ENCODE results near the gene VWF.

VWF gene

GRCh38 chr12:5904441-5904840 lies 220.0 kb downstream of the VWF start:
- H2BK5ac ChIP-seq (ENCODE audit: low read depth, low read length, poor library complexity, severe bottlenecking), result no peak overlapping the region
- H3K4ac ChIP-seq (ENCODE audit: low read depth in 1 of 2, low read length in 2 of 2), result no peak overlapping the region
- no peaks in the 10 kb centered on the region for H3K4me1 ChIP-seq (ENCODE audit: control insufficient read depth, insufficient read depth, low read depth, low read length)
- H3K23ac ChIP-seq (ENCODE audit: low read length in 2 of 2), result no peak overlapping the region
- H2BK12ac ChIP-seq (ENCODE audit: low read length in 2 of 2), result no peak overlapping the region
- 78% methylated on average over 11 of the region's 11 CpGs for WGBS
- H3K79me1 ChIP-seq (replicated peaks; ENCODE audit: low read length, poor library complexity, severe bottlenecking), result no peaks in the 10 kb centered on the region
- no peak overlapping the region for H2AFZ ChIP-seq (ENCODE audit: low read depth, low read length)
- no peak overlapping the region for H3K27ac ChIP-seq (ENCODE audit: low read length, poor library complexity, severe bottlenecking)
- DNase-seq, result no peak
- H2BK120ac ChIP-seq (ENCODE audit: low read depth, low read length), result no peak overlapping the region
- H3K27me3 ChIP-seq (ENCODE audit: control insufficient read depth in 1 of 2, insufficient read depth in 1 of 2, low read length in 2 of 2), result peaks cover 36 to 44% of the 10 kb centered on the region in 2 experiments
- no peak overlapping the region for H2AK5ac ChIP-seq (ENCODE audit: low read length, severe bottlenecking)
- no peak overlapping the region for H3K4me3 ChIP-seq (ENCODE audit: insufficient read depth in 1 of 2, low read depth in 1 of 2, low read length in 2 of 2)
- no peak overlapping the region for H3K14ac ChIP-seq (ENCODE audit: low read length in 2 of 2)
- H4K8ac ChIP-seq (ENCODE audit: low read length), result no peak overlapping the region
- no peaks in the 10 kb centered on the region for H3K36me3 ChIP-seq (ENCODE audit: control insufficient read depth in 1 of 2, insufficient read depth in 2 of 2, low read depth in 1 of 2, low read length in 2 of 2)
- H3K9ac ChIP-seq (ENCODE audit: low read length), result no peak overlapping the region
- no peak overlapping the region for H2BK15ac ChIP-seq (ENCODE audit: low read depth, poor library complexity, severe bottlenecking)
- H4K91ac ChIP-seq (ENCODE audit: low read length), result no peak overlapping the region
- peaks cover 3% of the 10 kb centered on the region for H3K9me3 ChIP-seq (ENCODE audit: control insufficient read depth, low read length)
- no peak overlapping the region for H3K18ac ChIP-seq (ENCODE audit: low read depth in 1 of 2, low read length in 2 of 2)
- no peak overlapping the region for H3K4me2 ChIP-seq (ENCODE audit: low read length, poor library complexity, severe bottlenecking)

- Histone ChIP-seq H2BK12ac (ENCODE audit: low read length in 2 of 2) (no peak overlapping the region), H2BK15ac (ENCODE audit: low read depth, poor library complexity, severe bottlenecking) (no peak overlapping the region), H3K27me3 (ENCODE audit: control insufficient read depth in 1 of 2, insufficient read depth in 1 of 2, low read length in 2 of 2) (peaks cover 29 to 37% of the 10 kb centered on the region in 2 experiments), H2BK120ac (ENCODE audit: low read depth, low read length) (no peak overlapping the region), H3K36me3 (ENCODE audit: control insufficient read depth in 1 of 2, insufficient read depth in 2 of 2, low read depth in 1 of 2, low read length in 2 of 2) (no peaks in the 10 kb centered on the region), H3K79me1 (replicated peaks; ENCODE audit: low read length, poor library complexity, severe bottlenecking) (no peaks in the 10 kb centered on the region), H4K91ac (ENCODE audit: low read length) (no peak overlapping the region), H3K4me1 (ENCODE audit: control insufficient read depth, insufficient read depth, low read depth, low read length) (no peaks in the 10 kb centered on the region), H3K27ac (ENCODE audit: low read length, poor library complexity, severe bottlenecking) (no peak overlapping the region), H2AK5ac (ENCODE audit: low read length, severe bottlenecking) (no peak overlapping the region), H4K8ac (ENCODE audit: low read length) (no peak overlapping the region), H3K18ac (ENCODE audit: low read depth in 1 of 2, low read length in 2 of 2) (no peak overlapping the region), H3K4me2 (ENCODE audit: low read length, poor library complexity, severe bottlenecking) (no peak overlapping the region), H3K9me3 (ENCODE audit: control insufficient read depth, low read length) (peaks cover 2% of the 10 kb centered on the region), H3K9ac (ENCODE audit: low read length) (no peak overlapping the region), H3K23ac (ENCODE audit: low read length in 2 of 2) (no peak overlapping the region), H3K4ac (ENCODE audit: low read depth in 1 of 2, low read length in 2 of 2) (no peak overlapping the region), H3K14ac (ENCODE audit: low read length in 2 of 2) (no peak overlapping the region), H2AFZ (ENCODE audit: low read depth, low read length) (no peak overlapping the region), H2BK5ac (ENCODE audit: low read depth, low read length, poor library complexity, severe bottlenecking) (no peak overlapping the region), H3K4me3 (ENCODE audit: insufficient read depth in 1 of 2, low read depth in 1 of 2, low read length in 2 of 2) (no peak overlapping the region)
- WGBS, result 98% methylated on average over 2 of the region's 2 CpGs
- no peak for DNase-seq
These were observed 221.7 kb downstream of the VWF start for GRCh38 chr12:5902736-5903135.

- Histone ChIP-seq H3K4ac (ENCODE audit: low read depth in 1 of 2, low read length in 2 of 2) (no peak overlapping the region), H2AK5ac (ENCODE audit: low read length, severe bottlenecking) (no peak overlapping the region), H3K27me3 (ENCODE audit: control insufficient read depth in 1 of 2, insufficient read depth in 1 of 2, low read length in 2 of 2) (peaks cover 29 to 35% of the 10 kb centered on the region in 2 experiments), H3K79me1 (replicated peaks; ENCODE audit: low read length, poor library complexity, severe bottlenecking) (no peaks in the 10 kb centered on the region), H3K36me3 (ENCODE audit: control insufficient read depth in 1 of 2, insufficient read depth in 2 of 2, low read depth in 1 of 2, low read length in 2 of 2) (no peaks in the 10 kb centered on the region), H3K4me2 (ENCODE audit: low read length, poor library complexity, severe bottlenecking) (no peak overlapping the region), H4K8ac (ENCODE audit: low read length) (no peak overlapping the region), H3K4me3 (ENCODE audit: insufficient read depth in 1 of 2, low read depth in 1 of 2, low read length in 2 of 2) (no peak overlapping the region), H2BK5ac (ENCODE audit: low read depth, low read length, poor library complexity, severe bottlenecking) (no peak overlapping the region), H2AFZ (ENCODE audit: low read depth, low read length) (no peak overlapping the region), H2BK15ac (ENCODE audit: low read depth, poor library complexity, severe bottlenecking) (no peak overlapping the region), H3K9ac (ENCODE audit: low read length) (no peak overlapping the region), H3K4me1 (ENCODE audit: control insufficient read depth, insufficient read depth, low read depth, low read length) (no peaks in the 10 kb centered on the region), H3K9me3 (ENCODE audit: control insufficient read depth, low read length) (no peaks in the 10 kb centered on the region), H2BK12ac (ENCODE audit: low read length in 2 of 2) (no peak overlapping the region), H4K91ac (ENCODE audit: low read length) (no peak overlapping the region), H2BK120ac (ENCODE audit: low read depth, low read length) (no peak overlapping the region), H3K27ac (ENCODE audit: low read length, poor library complexity, severe bottlenecking) (no peak overlapping the region), H3K23ac (ENCODE audit: low read length in 2 of 2) (no peak overlapping the region), H3K18ac (ENCODE audit: low read depth in 1 of 2, low read length in 2 of 2) (no peak overlapping the region), H3K14ac (ENCODE audit: low read length in 2 of 2) (no peak overlapping the region)
- 89% methylated on average over 6 of the region's 6 CpGs for WGBS
- DNase-seq, result no peak
These were observed 223.1 kb downstream of the VWF start for GRCh38 chr12:5901416-5901815.

- no peak for DNase-seq
- Histone ChIP-seq H2BK120ac (ENCODE audit: low read depth, low read length) (no peak overlapping the region), H3K23ac (ENCODE audit: low read length in 2 of 2) (no peak overlapping the region), H3K4me3 (ENCODE audit: insufficient read depth in 1 of 2, low read depth in 1 of 2, low read length in 2 of 2) (no peak overlapping the region), H3K79me1 (replicated peaks; ENCODE audit: low read length, poor library complexity, severe bottlenecking) (no peaks in the 10 kb centered on the region), H3K14ac (ENCODE audit: low read length in 2 of 2) (no peak overlapping the region), H2BK5ac (ENCODE audit: low read depth, low read length, poor library complexity, severe bottlenecking) (no peak overlapping the region), H2BK15ac (ENCODE audit: low read depth, poor library complexity, severe bottlenecking) (no peak overlapping the region), H3K9me3 (ENCODE audit: control insufficient read depth, low read length) (no peaks in the 10 kb centered on the region), H3K36me3 (ENCODE audit: control insufficient read depth in 1 of 2, insufficient read depth in 2 of 2, low read depth in 1 of 2, low read length in 2 of 2) (no peaks in the 10 kb centered on the region), H2AFZ (ENCODE audit: low read depth, low read length) (no peak overlapping the region), H2BK12ac (ENCODE audit: low read length in 2 of 2) (no peak overlapping the region), H2AK5ac (ENCODE audit: low read length, severe bottlenecking) (no peak overlapping the region), H4K8ac (ENCODE audit: low read length) (no peak overlapping the region), H4K91ac (ENCODE audit: low read length) (no peak overlapping the region), H3K4me1 (ENCODE audit: control insufficient read depth, insufficient read depth, low read depth, low read length) (no peaks in the 10 kb centered on the region), H3K27me3 (ENCODE audit: control insufficient read depth in 1 of 2, insufficient read depth in 1 of 2, low read length in 2 of 2) (peaks cover 26 to 35% of the 10 kb centered on the region in 2 experiments), H3K4me2 (ENCODE audit: low read length, poor library complexity, severe bottlenecking) (no peak overlapping the region), H3K27ac (ENCODE audit: low read length, poor library complexity, severe bottlenecking) (no peak overlapping the region), H3K18ac (ENCODE audit: low read depth in 1 of 2, low read length in 2 of 2) (no peak overlapping the region), H3K4ac (ENCODE audit: low read depth in 1 of 2, low read length in 2 of 2) (no peak overlapping the region), H3K9ac (ENCODE audit: low read length) (no peak overlapping the region)
- 66% methylated on average over 15 of the region's 15 CpGs for WGBS
These were observed 223.8 kb downstream of the VWF start for GRCh38 chr12:5900533-5901205.

Data from mesenchymal stem cell (in vitro differentiated cells and primary cell).